ENCODE measurements around the gene TBCB.

The TBCB gene

GRCh38 chr19:36115453-36116343 is at the start of gene TBCB:
TSS of gene TBCB (plus strand) at chr19:36115468. CDS start at chr19:36115561, 93 bp downstream.
- no peak for TF ChIP-seq GATA2 (IDR thresholded peaks at IDR 0.05; ENCODE audit: low read depth, low read length)
- TF ChIP-seq GATA3 (IDR thresholded peaks at IDR 0.05; ENCODE audit: low read depth, low read length): no peak

GRCh38 chr19:36067681-36068080 is 47.6 kb upstream of the TBCB start:
- TF ChIP-seq GATA3 (IDR thresholded peaks at IDR 0.05; ENCODE audit: low read depth, low read length) (no peak), GATA2 (IDR thresholded peaks at IDR 0.05; ENCODE audit: low read depth, low read length) (no peak)

GRCh38 chr19:36072081-36072480 is 43.2 kb upstream of the TBCB start:
- no peak for TF ChIP-seq GATA3 (IDR thresholded peaks at IDR 0.05; ENCODE audit: low read depth, low read length)
- TF ChIP-seq GATA2 (IDR thresholded peaks at IDR 0.05; ENCODE audit: low read depth, low read length): no peak

GRCh38 chr19:36073121-36073876 is 42.0 kb upstream of the TBCB start:
- no peak for TF ChIP-seq GATA2 (IDR thresholded peaks at IDR 0.05; ENCODE audit: low read depth, low read length)
- TF ChIP-seq GATA3 (IDR thresholded peaks at IDR 0.05; ENCODE audit: low read depth, low read length): no peak

GRCh38 chr19:36079389-36079945 is 35.8 kb upstream of the TBCB start:
- TF ChIP-seq GATA2 (IDR thresholded peaks at IDR 0.05; ENCODE audit: low read depth, low read length) (no peak), GATA3 (IDR thresholded peaks at IDR 0.05; ENCODE audit: low read depth, low read length) (no peak)

- TF ChIP-seq GATA3 (IDR thresholded peaks at IDR 0.05; ENCODE audit: low read depth, low read length): no peak
- no peak for TF ChIP-seq GATA2 (IDR thresholded peaks at IDR 0.05; ENCODE audit: low read depth, low read length)
Observed at GRCh38 chr19:36081385-36081784, 33.9 kb upstream of the TBCB start.

- no peak for TF ChIP-seq GATA2 (IDR thresholded peaks at IDR 0.05; ENCODE audit: low read depth, low read length)
- TF ChIP-seq GATA3 (IDR thresholded peaks at IDR 0.05; ENCODE audit: low read depth, low read length): no peak
Observed at GRCh38 chr19:36081894-36082293, 33.4 kb upstream of the TBCB start.

- no peak for TF ChIP-seq GATA2 (IDR thresholded peaks at IDR 0.05; ENCODE audit: low read depth, low read length)
- no peak for TF ChIP-seq GATA3 (IDR thresholded peaks at IDR 0.05; ENCODE audit: low read depth, low read length)
Observed at GRCh38 chr19:36082916-36083315, 32.4 kb upstream of the TBCB start.

GRCh38 chr19:36084231-36085009 is 30.8 kb upstream of the TBCB start:
- no peak for TF ChIP-seq GATA2 (IDR thresholded peaks at IDR 0.05; ENCODE audit: low read depth, low read length)
- no peak for TF ChIP-seq GATA3 (IDR thresholded peaks at IDR 0.05; ENCODE audit: low read depth, low read length)

GRCh38 chr19:36086326-36086725 is 28.9 kb upstream of the TBCB start:
- no peak for TF ChIP-seq GATA2 (IDR thresholded peaks at IDR 0.05; ENCODE audit: low read depth, low read length)
- no peak for TF ChIP-seq GATA3 (IDR thresholded peaks at IDR 0.05; ENCODE audit: low read depth, low read length)

- TF ChIP-seq GATA2 (IDR thresholded peaks at IDR 0.05; ENCODE audit: low read depth, low read length) (no peak), GATA3 (IDR thresholded peaks at IDR 0.05; ENCODE audit: low read depth, low read length) (no peak)
Observed at GRCh38 chr19:36089847-36090246, 25.4 kb upstream of the TBCB start.

GRCh38 chr19:36090910-36091695 is 24.2 kb upstream of the TBCB start:
- TF ChIP-seq GATA2 (IDR thresholded peaks at IDR 0.05; ENCODE audit: low read depth, low read length) (no peak), GATA3 (IDR thresholded peaks at IDR 0.05; ENCODE audit: low read depth, low read length) (no peak)

- TF ChIP-seq GATA2 (IDR thresholded peaks at IDR 0.05; ENCODE audit: low read depth, low read length): no peak
- no peak for TF ChIP-seq GATA3 (IDR thresholded peaks at IDR 0.05; ENCODE audit: low read depth, low read length)
Observed at GRCh38 chr19:36092566-36092965, 22.7 kb upstream of the TBCB start.

Measured in SH-SY5Y (cell line).